NCI-H146 treated with DMSO at 0.1 percent for 48 hours (cell line): ENCODE measurements around the gene OR56A1.

Experiments used
- DNase-seq: peaks from one replicate; lab custom pipeline; 2025; ENCODE audit not compliant: unreplicated experiment; lab: John Stamatoyannopoulos, UW

The OR56A1 gene

GRCh38 chr11:5989203-5989602, 41.4 kb downstream of the OR56A1 start:
- no peak for DNase-seq

DNA sequence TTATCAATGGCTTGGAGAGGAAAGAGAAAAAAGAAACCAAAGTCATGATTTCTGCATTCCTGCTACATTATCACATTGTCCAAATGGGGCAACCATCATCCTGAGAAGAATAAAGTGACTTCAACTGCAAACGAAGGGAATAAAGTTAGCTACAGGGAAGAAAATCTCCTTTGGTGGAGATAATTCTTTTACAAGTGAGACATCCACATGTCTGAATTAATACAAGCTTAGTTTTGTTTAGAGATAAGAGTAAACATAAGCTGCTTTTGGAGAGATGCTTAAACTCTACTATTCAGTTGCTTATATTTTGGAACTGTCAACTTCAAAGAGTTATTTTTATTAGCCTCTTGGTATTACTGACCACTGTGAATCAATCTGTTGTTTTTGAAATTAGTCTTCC, 43.7 kb downstream of the OR56A1 start, which contains the start of gene OR52L1:
TSS of gene OR52L1 (minus strand) at position 101 of the 400 bp plus-strand sequence. CDS start at position 46, 55 bp downstream.
- DNase-seq: no peak

DNA sequence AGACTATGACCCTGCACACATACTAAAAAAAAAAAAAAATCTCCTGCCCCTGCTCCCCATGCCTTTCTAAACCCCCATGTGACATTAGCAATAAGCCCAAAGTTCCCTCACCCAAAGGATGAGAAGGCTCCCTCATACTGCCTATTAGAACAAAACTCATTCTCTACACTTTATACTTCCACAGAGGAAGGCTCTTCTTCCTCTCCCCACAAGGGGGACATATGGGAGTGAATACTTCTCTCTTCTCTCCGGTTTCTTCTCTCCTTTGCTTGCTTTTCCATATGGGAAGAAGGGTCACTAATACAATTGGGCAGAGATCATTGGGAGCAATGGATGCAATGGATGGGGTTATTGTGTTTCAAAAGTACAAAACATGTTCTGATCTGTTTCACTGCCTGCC, 47.1 kb downstream of the OR56A1 start:
- DNase-seq: no peak

GRCh38 chr11:5973530-5973929, 57.0 kb downstream of the OR56A1 start:
- no peak for DNase-seq
